Measurements from ENCODE around the gene TPM2.
"Not testable (repeated sequence)": the region's sequence is repeated elsewhere in the genome, so short reads cannot be mapped to it uniquely, and the experiment has no call there.

The TPM2 gene

DNA sequence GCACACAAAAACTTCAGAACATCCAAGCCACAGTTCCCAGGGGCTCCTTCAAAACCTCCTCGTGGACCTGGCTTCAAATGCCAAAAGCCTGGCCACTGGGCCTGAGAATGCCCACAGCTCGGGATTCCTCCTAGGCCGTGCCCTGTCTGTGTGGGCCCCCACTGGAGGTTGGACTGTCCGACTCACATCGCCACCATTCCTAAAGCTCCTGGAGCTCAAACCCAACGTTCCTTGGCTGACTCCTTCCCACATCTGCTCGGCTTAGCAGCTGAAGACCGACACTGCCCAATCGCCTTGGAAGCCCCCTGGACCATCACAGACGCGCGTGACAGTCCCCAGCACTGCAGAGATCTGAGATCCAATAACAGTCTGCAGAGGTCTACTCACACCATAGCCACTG lies 46.7 kb downstream of the TPM2 start:
- no peaks in the 10 kb centered on the region for H3K9me3 ChIP-seq (ENCODE audit: insufficient read depth, low read length)
- TF ChIP-seq EZH2phosphoT487 (IDR thresholded peaks at IDR 0.05; ENCODE audit: low read depth) (no peak), CTCF (IDR thresholded peaks at IDR 0.05; ENCODE audit: low read depth, low read length) (no peak)
- H3K4me1 ChIP-seq (ENCODE audit: low read length), result peaks cover 14% of the 10 kb centered on the region
- no peak overlapping the region for H3K4me3 ChIP-seq (ENCODE audit: low read length)
- H3K4me2 ChIP-seq (ENCODE audit: low read length), result no peak overlapping the region
- no peaks in the 10 kb centered on the region for H3K79me2 ChIP-seq (ENCODE audit: low read length)
- no peak overlapping the region for H3K9ac ChIP-seq (ENCODE audit: low read length)
- no peak overlapping the region for H3K27ac ChIP-seq (ENCODE audit: low read length)
- H3K36me3 ChIP-seq (replicated peaks; ENCODE audit: low read depth, low read length), result peaks cover 3% of the 10 kb centered on the region
- H3K27me3 ChIP-seq (ENCODE audit: low read depth, low read length), result no peaks in the 10 kb centered on the region
- H2AFZ ChIP-seq (ENCODE audit: low read depth, low read length), result no peak overlapping the region
- no peaks in the 10 kb centered on the region for H4K20me1 ChIP-seq (ENCODE audit: insufficient read depth, low read length)

DNA sequence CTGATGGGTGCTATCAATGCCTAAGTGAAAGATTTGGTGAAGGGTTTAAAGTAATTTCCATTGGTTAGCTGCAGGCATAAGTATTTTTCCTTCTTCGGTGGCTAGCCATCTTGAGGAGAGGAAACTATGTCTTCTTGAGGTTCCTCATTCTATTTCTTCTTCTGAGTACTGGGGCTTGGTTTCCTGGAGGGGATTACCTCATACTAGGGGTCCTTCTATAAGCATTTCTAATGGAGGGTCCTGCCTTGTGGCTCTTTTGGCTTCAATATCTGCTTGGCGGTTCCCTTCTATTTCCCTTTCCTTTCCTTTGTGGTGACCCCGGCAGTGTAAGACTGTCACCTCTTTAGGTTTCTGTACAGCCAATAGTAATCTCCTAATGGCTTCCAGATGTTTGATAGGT lies 48.2 kb downstream of the TPM2 start:
- H3K36me3 ChIP-seq (replicated peaks; ENCODE audit: low read depth, low read length); H3K27ac ChIP-seq (ENCODE audit: low read length); H3K79me2 ChIP-seq (ENCODE audit: low read length); H3K9ac ChIP-seq (ENCODE audit: low read length); H4K20me1 ChIP-seq (ENCODE audit: insufficient read depth, low read length); H2AFZ ChIP-seq (ENCODE audit: low read depth, low read length); H3K4me2 ChIP-seq (ENCODE audit: low read length); H3K27me3 ChIP-seq (ENCODE audit: low read depth, low read length); H3K4me1 ChIP-seq (ENCODE audit: low read length); H3K4me3 ChIP-seq (ENCODE audit: low read length); H3K9me3 ChIP-seq (ENCODE audit: insufficient read depth, low read length): not testable (repeated sequence)

GRCh38 chr9:35640431-35640830 lies 49.3 kb downstream of the TPM2 start:
- H4K20me1 ChIP-seq (ENCODE audit: insufficient read depth, low read length); H3K79me2 ChIP-seq (ENCODE audit: low read length); H2AFZ ChIP-seq (ENCODE audit: low read depth, low read length); H3K9ac ChIP-seq (ENCODE audit: low read length); H3K4me2 ChIP-seq (ENCODE audit: low read length); H3K27ac ChIP-seq (ENCODE audit: low read length); H3K4me3 ChIP-seq (ENCODE audit: low read length); H3K27me3 ChIP-seq (ENCODE audit: low read depth, low read length); H3K9me3 ChIP-seq (ENCODE audit: insufficient read depth, low read length); H3K36me3 ChIP-seq (replicated peaks; ENCODE audit: low read depth, low read length): not testable (repeated sequence)
- peaks cover 13% of the 10 kb centered on the region for H3K4me1 ChIP-seq (ENCODE audit: low read length)

- H3K4me3 ChIP-seq (ENCODE audit: low read length), result no peak overlapping the region
- no peak overlapping the region for H3K27ac ChIP-seq (ENCODE audit: low read length)
- H3K9me3 ChIP-seq (ENCODE audit: insufficient read depth, low read length), result no peaks in the 10 kb centered on the region
- no peaks in the 10 kb centered on the region for H3K27me3 ChIP-seq (ENCODE audit: low read depth, low read length)
- H3K4me1 ChIP-seq (ENCODE audit: low read length), result peaks cover 21% of the 10 kb centered on the region
- no peak overlapping the region for H2AFZ ChIP-seq (ENCODE audit: low read depth, low read length)
- H3K79me2 ChIP-seq (ENCODE audit: low read length), result no peaks in the 10 kb centered on the region
- H3K36me3 ChIP-seq (replicated peaks; ENCODE audit: low read depth, low read length), result peaks cover 3% of the 10 kb centered on the region
- H3K9ac ChIP-seq (ENCODE audit: low read length), result no peak overlapping the region
- H4K20me1 ChIP-seq (ENCODE audit: insufficient read depth, low read length), result no peaks in the 10 kb centered on the region
- TF ChIP-seq CTCF (IDR thresholded peaks at IDR 0.05; ENCODE audit: low read depth, low read length) (no peak), EZH2phosphoT487 (IDR thresholded peaks at IDR 0.05; ENCODE audit: low read depth) (no peak)
- no peak overlapping the region for H3K4me2 ChIP-seq (ENCODE audit: low read length)
Measured at GRCh38 chr9:35639631-35640030, 50.1 kb downstream of the TPM2 start.

DNA sequence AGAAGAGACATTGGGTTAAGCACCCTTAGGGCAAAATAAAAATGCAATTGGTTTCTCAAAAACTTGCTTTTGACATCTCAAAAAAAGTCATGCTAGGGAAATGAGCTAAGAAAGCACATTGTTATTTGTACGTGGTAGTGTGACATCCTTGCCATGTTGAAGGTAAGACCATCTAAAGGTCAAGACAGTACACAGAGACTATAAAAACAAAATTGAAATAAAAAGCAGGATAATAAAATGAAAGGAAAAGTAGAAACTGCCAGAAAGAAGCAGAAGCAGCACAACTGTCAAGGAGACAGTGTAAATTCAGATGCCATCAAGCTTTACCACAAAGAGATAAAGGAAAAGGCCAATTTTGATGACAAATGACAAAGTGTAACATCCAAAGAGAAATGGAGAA lies 50.5 kb downstream of the TPM2 start:
- H3K27me3 ChIP-seq (ENCODE audit: low read depth, low read length); H3K27ac ChIP-seq (ENCODE audit: low read length); H3K79me2 ChIP-seq (ENCODE audit: low read length); H3K36me3 ChIP-seq (replicated peaks; ENCODE audit: low read depth, low read length); H3K9me3 ChIP-seq (ENCODE audit: insufficient read depth, low read length); H3K9ac ChIP-seq (ENCODE audit: low read length); H3K4me3 ChIP-seq (ENCODE audit: low read length); H3K4me2 ChIP-seq (ENCODE audit: low read length); H4K20me1 ChIP-seq (ENCODE audit: insufficient read depth, low read length); H2AFZ ChIP-seq (ENCODE audit: low read depth, low read length): not testable (repeated sequence)
- peaks cover 25% of the 10 kb centered on the region for H3K4me1 ChIP-seq (ENCODE audit: low read length)

GRCh38 chr9:35638751-35639150 lies 51.0 kb downstream of the TPM2 start:
- not testable (repeated sequence) for H3K4me3 ChIP-seq (ENCODE audit: low read length); H3K27ac ChIP-seq (ENCODE audit: low read length); H3K9ac ChIP-seq (ENCODE audit: low read length); H4K20me1 ChIP-seq (ENCODE audit: insufficient read depth, low read length); H3K79me2 ChIP-seq (ENCODE audit: low read length); H3K27me3 ChIP-seq (ENCODE audit: low read depth, low read length); H3K4me2 ChIP-seq (ENCODE audit: low read length); H2AFZ ChIP-seq (ENCODE audit: low read depth, low read length); H3K9me3 ChIP-seq (ENCODE audit: insufficient read depth, low read length); H3K36me3 ChIP-seq (replicated peaks; ENCODE audit: low read depth, low read length)
- peaks cover 29% of the 10 kb centered on the region for H3K4me1 ChIP-seq (ENCODE audit: low read length)

DNA sequence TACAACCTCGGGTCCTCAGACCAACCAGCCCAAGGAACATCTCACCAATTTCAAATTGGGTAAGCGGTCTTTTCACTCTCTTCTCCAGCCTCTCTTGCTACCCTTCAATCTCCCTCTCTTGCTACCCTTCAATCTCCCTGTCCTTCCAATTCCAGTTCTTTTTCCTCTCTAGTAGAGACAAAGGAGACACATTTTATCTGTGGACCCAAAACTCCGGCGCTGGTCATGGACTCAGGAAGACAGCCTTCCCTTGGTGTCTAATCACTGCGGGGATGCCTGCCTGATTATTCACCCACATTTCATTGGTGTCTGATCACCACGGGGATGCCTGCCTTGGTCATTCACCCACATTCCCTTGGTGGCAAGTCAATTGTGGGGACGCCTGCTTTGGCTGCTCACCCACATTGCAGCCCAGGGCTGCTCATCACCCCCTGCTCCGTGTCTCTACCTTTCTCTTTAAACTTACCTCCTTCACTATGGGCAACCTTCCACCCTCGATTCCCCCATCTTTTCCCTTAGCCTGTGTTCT lies 52.2 kb downstream of the TPM2 start:
- H3K4me2 ChIP-seq (ENCODE audit: low read length); H3K27me3 ChIP-seq (ENCODE audit: low read depth, low read length); H4K20me1 ChIP-seq (ENCODE audit: insufficient read depth, low read length); H3K27ac ChIP-seq (ENCODE audit: low read length); H2AFZ ChIP-seq (ENCODE audit: low read depth, low read length); H3K4me3 ChIP-seq (ENCODE audit: low read length); H3K36me3 ChIP-seq (replicated peaks; ENCODE audit: low read depth, low read length); H3K9me3 ChIP-seq (ENCODE audit: insufficient read depth, low read length); H3K79me2 ChIP-seq (ENCODE audit: low read length); H3K9ac ChIP-seq (ENCODE audit: low read length): not testable (repeated sequence)
- H3K4me1 ChIP-seq (ENCODE audit: low read length), result peaks cover 29% of the 10 kb centered on the region

- not testable (repeated sequence) for H3K79me2 ChIP-seq (ENCODE audit: low read length); H4K20me1 ChIP-seq (ENCODE audit: insufficient read depth, low read length); H3K9ac ChIP-seq (ENCODE audit: low read length); H3K9me3 ChIP-seq (ENCODE audit: insufficient read depth, low read length); H3K36me3 ChIP-seq (replicated peaks; ENCODE audit: low read depth, low read length); H3K4me3 ChIP-seq (ENCODE audit: low read length); H3K4me2 ChIP-seq (ENCODE audit: low read length); H3K27me3 ChIP-seq (ENCODE audit: low read depth, low read length); H3K27ac ChIP-seq (ENCODE audit: low read length); H2AFZ ChIP-seq (ENCODE audit: low read depth, low read length)
- H3K4me1 ChIP-seq (ENCODE audit: low read length), result peaks cover 29% of the 10 kb centered on the region
Measured at GRCh38 chr9:35636877-35637246, 52.9 kb downstream of the TPM2 start.

Data from OCI-LY3 (cell line).